Endothelial cell of umbilical vein (primary cell): ENCODE results near the gene GALNT12.

Source experiments
- CTCF ChIP-seq, 2 donors: IDR thresholded peaks; 1 replicate in 1 of 2; 2 replicates in 1 of 2; pipeline ENCODE4 v1.5.1; 2011; ENCODE audit warnings: low read length in 2 of 2, mild to moderate bottlenecking in 2 of 2, moderate library complexity in 2 of 2, control low read depth in 1 of 2, inconsistent platforms in 1 of 2, low read depth in 1 of 2; ENCODE audit not compliant: insufficient read depth in 1 of 2; ENCODE audit errors: extremely low read depth in 1 of 2
- MAX ChIP-seq: IDR thresholded peaks from 2 replicates; pipeline ENCODE4 v1.6.1; 2011; ENCODE audit not compliant: insufficient read depth, insufficient read length

GRCh38 chr9:98763986-98764745, 43.3 kb upstream of the GALNT12 start:
- TF ChIP-seq CTCF (IDR thresholded peaks at IDR 0.05; ENCODE audit: extremely low read depth in 1 of 2, insufficient read depth in 1 of 2, low read depth in 1 of 2, low read length in 2 of 2) (no peak), MAX (no peak)
